Stimulated activated CD8-positive, alpha-beta memory T cell treated with anti-CD3 and anti-CD28 coated beads, Interleukin-2, amount 100 ng/mL, for 48 hours (primary cell): Measurements from ENCODE around the gene C20orf202.

Experiments used
- DNase-seq, 2 donors: peaks; one replicate each; pipeline ENCODE4 v3.0.0-alpha.2; 2020; ENCODE audit warnings: low read depth in 2 of 2

C20orf202 gene

DNA sequence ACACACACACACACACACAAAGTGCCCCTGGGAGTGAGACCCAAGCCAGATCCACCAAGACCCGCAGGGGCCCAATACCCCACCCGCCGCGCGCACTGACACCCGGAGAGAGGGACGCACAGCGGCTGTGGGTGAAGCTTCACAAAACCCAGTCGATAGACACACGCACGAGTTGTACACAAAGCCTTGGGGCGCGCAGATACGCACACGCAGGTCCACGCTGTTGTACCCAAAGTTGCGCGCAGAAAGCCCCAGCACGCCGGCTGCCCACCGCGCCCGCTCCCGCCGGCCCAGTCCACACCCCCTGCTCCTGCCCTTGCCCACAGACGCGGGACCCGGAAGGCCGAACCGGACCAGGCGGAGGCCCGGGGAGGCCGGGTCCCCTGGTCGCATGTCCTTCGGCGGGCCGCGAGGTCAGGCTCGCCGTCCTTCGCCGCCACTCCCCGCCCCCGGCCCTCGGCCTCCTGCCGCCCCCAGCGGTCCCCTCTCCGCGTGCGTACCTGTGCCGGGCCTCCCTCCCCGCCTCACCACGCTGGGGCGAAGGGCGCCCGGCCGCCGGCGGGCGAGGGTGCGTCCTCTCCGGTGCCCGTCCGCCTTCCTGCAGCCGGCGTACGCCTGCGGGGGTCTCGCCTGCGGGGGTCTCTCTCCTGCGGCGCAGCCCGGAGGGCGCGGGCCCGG, 18.5 kb upstream of the C20orf202 start, which contains the start of gene TMEM74B:
Gene TMEM74B (minus strand): TSS at position 344 of the 678 bp plus-strand sequence. CDS start 1,180 bp downstream, outside the sequence.
- DNase-seq: no peak

DNA sequence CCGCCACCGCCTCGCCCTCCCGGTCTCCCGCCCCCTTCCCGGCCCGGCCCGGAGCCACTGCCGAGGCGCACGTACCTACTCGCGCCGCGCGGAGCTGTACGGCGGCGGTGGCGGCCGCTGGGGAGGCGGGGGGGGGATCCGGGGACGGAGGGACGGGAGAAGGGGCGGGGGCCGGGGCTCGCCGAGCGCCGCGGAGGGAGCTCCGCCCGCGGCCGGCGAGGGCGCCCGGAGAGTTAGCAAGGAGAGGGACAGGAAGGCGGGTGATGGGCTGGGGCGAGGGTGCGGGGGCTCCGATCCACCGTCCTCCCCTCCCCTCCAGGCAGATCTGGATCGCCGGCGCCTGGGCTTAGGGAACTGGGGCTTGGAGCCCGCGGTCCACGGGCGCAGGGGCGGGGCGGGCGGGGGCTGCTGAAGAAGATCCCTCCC, 17.9 kb upstream of the C20orf202 start:
- no peak for DNase-seq

DNA sequence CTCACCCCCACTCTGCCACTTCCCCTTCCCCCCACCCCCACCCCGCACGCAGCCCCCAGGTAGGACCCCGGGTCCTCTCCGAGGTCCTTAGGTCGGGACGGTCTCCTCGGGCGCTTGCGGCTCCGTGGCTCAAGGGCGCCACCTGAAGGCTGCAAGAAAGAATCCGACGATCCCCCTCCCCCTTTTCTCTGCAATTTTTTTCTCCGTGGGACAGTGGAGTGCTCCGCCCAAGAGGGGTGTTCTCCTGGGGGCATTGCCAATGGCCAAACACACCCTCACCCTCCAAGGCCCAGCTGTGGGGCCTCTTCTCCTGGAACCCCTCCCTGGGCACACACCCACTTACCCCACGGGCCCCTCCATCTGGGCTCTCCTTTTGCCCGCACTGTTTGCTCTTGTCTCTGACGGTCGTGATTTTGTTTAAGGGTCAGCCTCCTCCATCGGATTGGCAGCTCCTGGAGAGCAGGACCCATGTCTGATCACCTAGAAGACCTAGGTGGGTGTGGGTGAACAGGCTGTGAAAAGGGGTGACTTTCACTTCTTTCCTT, 17.4 kb upstream of the C20orf202 start:
- DNase-seq: peak; percentile 26 to 31

DNA sequence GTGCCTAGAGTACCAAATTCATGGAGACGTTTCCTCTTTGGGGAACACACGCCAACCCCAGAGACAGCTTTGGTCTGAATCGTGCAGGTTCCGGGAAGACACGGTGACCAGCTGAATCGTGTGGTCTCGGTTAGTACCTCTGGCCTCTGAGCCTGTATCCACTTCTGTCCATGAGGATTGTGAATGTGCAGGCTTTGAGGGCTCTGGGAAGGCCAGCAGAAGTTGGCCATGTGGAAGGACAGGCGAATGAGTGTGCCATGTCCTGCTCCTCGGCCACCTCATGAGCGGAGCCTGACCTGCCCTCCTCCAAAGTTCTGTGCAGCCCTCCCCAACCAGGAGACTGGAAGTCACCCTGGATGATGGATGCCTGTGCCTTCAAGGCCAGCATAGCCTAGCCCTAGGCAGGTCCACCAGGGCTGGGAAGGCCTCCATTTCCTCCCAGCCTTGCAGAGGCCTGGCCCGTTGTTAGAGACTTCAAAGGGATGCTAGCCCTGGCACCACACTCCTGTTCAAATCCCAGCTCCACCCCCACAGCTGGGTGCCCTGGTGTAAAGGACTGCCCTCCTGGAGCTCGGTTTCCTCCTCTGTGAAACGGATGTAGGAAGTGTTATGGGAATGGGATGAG, 16.8 kb upstream of the C20orf202 start:
- DNase-seq: no peak

DNA sequence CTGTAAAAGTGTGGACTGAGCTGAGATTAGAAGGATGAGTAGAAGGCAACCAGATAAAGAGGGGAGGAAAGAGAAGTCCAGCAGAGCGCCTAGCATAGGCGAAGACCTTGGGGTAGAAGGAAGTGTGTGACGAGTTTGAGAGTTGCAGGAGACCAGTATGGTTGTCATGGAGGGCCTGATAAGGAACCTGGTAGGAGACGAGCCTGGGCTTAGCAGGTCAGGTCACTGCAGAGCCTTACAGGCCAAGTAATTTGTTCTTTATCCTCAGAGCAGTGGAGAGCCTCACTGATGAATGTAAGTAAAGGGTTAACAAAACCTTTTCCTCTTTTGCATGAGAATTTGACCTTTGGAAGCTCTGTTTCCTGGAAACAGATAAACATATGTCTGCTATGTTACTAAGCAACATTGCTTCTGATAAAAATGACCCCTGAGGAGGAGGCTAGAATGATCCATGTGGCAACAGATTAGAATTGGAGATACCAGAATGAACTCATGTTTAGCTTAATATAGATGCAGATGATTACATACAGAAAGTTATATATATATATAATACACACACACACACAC, 15.6 kb upstream of the C20orf202 start:
- DNase-seq: no peak

DNA sequence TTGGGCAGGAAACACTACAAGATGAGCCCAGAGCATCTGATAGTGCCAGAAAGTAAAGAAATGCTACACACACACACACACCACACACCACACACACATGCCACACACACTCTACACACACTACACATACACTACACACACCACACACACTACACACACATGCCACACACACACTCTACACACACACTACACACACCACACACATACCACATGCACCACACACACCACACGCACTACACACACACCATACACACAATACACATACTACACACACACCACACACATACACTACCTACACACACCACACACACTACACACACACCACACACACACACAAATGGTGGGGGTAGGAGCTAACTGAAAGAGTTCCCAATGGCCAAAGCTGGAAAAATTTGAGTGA, 14.9 kb upstream of the C20orf202 start:
- no peak for DNase-seq

DNA sequence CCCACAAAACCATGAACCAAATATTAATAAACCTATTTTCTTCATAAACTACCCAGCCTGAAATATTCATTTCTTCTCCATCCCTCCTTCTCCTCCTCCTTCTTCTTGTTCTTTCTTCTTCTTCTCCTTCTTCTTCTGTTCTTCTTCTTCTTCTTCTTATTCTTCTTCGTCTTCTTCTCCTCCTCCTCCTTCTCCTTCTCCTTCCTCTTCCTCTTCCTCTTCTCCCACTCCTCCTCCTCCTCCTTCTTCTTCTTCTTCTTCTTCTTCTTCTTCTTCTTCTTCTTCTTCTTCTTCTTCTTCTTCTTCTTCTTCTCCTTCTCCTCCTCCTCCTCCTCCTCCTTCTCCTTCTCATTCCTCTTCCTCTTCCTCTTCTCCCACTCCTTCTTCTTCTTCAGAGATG, 13.4 kb upstream of the C20orf202 start:
- DNase-seq: no peak

DNA sequence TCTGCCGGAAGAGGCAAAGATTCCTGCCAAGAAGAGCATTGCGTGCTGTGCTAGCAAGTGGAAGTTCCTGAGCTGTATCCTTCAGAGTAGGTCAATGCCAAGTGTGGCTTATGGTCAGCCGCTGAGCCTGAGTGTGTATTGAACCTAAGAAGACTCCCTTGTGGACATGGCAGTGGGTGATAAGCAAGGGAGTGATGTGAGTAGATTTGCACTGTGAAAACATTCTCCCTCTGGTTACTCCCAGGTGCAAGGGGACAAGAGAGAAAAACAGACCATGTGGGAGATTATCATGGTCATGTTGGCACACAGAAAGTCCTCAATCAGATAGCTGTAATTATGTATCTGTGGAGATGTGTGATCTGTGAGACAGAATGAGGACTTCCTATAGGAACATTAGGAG, 12.4 kb upstream of the C20orf202 start:
- no peak for DNase-seq

DNA sequence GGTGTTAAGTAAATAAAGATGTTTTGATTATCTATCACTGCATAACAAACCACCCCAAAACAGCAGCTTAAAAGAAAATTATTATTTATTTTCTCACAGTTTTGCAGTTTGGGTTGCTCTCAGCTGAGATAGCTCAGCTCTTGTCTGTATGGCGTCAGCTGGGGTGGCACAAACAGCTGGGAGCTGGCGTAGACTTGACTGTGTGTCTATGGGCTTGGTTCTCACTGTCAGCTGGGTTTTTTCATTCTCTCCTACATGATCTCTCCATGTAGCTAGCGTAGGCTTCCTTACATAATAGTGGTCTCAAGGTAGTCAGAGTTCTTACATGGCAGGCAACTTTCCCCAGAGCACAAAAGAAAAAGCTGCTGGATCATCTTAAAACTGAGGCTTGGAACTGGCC, 12.0 kb upstream of the C20orf202 start:
- DNase-seq: no peak

DNA sequence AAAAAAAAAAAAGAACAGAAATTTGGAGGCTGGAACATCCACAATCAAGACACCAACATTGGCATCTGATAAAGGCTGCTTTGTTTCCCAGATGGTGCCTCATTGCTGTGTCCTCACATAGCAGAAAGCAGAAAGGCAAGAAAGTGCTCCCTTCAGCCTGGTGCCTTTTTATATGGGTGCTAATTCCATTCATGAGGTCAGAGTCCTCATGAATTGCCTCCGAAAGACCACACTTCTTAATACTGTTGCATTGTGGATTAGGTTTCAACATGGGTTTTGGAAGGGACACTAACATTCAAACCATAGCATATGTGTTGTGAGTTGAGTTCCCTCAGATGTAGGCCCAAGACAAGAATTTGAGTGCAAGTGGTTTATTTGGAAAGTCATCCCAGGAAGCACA, 8.0 kb upstream of the C20orf202 start:
- DNase-seq: no peak

DNA sequence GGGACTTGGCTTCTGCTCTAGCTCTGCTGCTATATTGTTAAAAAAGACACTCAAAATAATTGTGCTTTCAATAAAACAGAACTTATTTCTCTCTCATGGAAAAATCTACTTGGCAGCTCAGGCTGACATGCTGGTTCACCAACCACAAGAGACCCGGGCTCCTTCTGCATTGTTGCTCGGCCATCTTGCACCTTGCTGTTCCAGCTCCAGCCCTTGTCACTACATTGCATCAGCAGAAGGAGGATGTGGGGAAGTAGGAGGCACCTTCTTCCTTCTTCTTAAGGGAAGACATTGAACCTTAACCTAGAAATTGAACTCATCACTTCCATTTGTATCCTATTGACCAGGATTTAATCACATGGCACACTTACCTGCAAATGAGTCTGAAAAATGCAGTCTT, 6.6 kb upstream of the C20orf202 start:
- no peak for DNase-seq

DNA sequence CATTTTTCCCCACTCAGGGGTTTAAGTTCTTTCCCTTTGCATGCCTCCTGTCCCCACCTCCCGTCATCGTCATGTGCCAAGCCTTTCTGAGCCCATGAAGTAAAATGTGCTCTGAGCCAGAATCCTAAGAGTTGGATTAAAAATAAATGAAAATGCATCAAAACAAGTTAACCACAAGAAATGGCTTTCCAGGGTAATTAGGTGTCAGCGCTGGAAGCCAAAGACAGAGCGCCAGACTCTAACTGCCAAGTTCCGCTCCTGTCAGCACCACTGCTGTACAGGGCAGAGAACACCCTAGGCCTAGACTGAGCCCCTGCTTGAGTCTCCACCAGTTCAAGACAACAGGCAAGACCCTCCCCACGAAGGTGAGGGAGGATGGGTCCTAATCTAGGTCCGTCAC, 5.5 kb upstream of the C20orf202 start:
- DNase-seq: no peak

DNA sequence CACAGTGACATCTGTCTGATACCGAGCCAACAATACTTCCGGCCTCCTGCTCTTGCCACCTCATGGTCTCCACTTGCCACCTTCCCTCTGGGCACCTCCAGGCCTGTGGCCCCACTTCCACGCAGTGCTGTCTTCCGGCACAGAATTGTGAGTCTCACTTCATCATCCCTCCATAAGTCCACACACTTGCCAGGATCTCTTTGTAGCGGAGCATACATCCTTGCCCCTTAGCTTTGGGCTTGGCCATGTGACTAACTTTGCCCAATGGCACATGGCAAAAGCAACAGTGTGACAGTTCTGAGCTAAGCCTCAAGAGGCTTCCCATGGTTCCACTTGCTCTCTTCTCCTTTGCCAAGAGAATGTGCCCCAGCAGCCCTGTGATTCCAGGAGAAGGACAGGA, 4.5 kb upstream of the C20orf202 start:
- DNase-seq: no peak

DNA sequence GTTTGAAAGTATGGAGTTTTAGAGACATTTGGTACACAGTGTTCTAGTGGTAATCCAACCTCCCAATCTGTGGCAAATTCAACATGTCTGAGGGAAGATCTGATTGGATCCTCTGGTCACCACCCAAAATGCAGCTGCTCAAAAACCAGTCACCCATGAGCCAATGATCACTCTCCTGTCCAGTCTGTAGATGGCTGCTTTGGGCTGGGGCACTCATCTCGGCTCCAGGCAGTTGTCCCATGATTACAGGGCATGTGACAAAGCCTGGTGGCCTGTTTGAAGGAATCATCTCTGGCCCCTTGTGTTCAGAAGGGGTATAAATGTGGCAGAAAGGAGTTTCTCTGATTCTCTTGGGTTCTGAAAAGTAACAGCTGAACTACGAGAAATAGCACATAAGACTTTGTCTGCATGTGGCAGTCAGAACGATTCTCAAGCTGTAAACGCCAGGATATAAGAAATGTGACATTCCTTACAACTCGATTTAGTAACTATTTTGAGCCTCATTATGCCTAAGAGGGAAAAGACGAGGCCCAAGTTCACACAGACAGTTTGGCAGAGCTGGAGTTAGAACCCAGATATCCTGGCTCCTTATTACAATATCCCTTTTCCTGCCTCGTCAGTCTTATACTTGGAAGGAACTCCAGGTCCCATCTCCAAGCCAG, 3.9 kb upstream of the C20orf202 start:
- no peak for DNase-seq

DNA sequence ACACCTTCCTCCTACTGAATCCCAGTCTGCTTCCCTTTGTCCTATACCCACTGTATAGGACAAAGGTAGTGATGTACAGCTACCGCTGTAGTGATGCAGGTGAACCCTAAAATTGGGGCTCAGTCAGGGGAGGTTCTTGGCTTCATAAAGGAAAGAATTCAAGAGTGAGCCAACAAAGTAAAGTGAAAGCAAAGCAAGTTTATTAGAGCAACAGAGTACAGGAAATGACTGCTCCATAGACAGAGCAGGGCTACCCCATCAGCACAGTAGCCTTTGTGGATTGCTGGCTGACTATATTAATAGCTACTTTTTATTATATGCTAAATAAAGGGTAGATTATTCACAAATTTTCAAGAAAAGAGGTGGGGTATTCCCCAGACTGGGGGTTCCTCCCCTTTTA, 3.3 kb upstream of the C20orf202 start:
- DNase-seq: no peak

DNA sequence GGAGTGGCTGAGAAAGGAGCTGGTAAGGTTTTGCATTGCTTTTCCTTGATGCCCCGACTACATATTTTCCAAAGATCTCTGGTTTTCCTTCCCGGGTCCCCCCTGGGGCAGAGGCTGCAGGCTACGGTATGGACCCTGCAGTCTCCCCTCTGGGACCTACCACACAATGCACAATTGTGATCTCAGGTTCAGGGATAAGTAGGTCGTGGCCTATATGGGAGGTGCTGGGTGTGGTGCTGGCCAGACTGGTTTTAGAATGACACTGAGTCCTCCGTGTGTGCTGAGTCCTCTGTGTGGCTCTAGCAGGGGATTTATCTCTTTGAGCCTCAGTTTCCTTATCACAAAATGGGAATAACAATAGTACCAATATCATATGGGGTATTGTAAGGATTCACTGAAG, 376 bp downstream of the C20orf202 start:
- no peak for DNase-seq

DNA sequence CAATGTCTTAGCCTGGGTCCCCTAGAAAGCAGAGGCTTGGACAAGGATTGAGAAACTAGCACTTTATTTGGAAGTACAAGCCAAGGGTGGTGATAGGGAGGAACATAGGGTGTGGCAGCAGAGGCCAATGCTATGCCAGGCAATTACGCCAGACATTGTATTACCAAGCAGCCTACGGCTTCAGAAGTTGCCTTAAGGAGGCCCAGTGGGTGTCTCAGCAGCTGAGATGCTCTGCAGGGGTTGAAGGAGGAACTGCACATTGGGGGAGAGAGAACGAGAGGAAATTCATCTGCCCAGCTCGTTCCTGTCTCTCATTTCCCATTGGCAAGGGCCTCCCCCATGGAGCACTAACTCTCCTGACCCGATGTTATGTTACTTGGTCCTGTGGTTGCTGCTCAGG, 859 bp downstream of the C20orf202 start:
- no peak for DNase-seq

DNA sequence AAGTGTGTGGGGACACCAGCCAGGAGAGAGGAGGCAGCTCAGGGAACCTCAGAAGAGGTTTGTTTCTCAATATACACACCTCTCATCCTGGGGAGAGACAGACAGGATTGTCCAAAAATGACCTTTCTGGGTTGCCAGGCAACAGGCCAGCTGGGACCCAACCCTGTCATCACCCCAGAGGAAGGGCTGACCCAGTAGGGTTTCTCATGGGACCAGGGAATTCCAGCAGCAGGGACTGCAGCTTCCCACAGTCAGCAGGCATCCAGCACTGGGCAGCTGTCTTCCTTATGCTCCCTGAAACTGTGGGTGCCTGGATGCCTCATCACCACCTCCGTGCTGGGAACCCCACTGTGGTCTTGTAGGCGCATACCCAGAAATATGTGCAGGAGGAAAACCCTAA, 1.3 kb downstream of the C20orf202 start:
- no peak for DNase-seq

DNA sequence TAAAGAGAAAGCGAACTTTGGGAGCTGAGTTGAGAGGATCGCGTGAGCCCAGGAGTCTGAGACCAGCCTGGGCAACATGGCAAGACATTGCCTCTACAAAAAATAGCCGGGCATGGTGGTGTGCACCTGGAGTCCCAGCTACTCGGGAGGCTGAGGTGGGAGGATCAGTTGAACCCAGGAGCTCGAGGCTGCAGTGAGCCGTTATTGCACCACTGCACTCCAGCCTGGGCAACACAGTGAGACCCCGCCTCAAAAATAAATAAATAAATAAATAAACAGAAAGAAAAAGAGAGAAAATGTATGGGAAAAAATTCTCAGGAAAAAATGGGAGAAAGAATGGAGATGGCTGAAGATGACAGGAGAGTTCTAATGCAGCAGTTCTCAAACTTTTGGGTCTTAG, 2.5 kb downstream of the C20orf202 start:
- DNase-seq: no peak

DNA sequence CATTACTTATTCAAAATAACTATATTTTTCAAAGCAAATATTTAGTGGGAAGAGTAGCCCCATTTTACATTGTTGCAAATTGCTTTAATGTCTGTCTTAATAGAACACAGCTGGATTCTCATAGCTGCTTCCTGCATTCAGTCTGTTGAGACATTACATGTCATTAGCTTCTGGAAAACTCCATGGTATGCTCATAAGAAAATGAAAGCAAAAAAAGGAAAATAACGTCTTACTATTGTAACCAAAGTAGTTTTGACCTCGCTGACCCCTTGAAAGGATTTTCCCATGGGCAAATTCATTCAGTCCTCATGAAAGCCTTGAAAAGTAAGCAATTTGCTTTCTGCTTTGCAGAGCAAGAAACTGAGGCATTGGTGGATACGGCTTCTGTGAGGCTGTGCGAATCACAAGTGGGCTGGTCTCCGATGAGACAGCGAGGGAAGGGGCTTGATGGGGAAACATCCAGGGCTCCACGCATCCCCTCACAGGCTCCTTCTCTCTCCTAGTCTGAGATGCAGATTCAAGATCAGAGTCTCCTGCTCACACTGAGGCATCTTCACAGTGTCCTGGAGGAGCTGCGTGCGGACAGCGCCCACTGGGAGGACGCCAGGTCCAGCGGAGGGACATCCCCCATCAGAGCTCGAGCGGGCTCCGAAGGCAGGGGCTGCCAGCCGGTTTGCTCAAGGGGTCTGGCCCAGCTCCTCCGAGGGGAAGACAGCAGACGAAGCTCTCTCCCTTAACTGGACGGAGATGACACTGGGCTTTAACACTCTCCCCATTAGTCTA, 3.3 kb downstream of the C20orf202 start:
- DNase-seq: no peak

DNA sequence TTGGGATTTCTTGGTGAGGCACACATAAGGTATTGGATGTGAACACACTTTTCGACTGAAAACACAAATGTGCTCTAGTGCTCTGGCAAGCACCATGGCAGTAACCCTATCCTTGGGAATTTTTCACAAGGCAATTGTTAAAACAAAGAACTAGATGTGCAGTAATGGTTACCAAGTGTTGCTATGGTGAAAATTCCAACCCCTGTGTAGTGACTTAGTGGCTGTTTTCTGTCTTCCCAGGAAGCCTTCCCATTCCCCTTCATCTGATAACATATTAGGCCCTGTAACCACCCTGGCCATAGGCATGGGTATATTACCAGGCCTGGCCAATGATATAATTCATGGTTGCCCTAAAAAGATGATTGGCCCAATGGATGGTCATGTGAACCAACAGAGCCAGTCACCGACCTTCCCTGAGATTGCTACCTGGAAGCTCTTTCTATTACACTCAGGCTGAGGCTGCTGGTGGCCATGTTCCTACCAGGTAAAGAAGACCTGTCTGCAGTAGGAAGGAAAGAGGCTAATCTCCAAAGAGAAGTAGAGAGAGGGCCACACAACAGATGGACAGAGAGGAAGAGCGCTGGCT, 4.1 kb downstream of the C20orf202 start:
- DNase-seq: no peak
